AG04450 (cell line): Measurements from ENCODE around the gene DCUN1D3. TPM values are rescaled to one million over a fixed set of nuclear protein-coding genes. Genes with fewer than 3 reads are reported as not detected.

ENCODE experiments used
- CTCF ChIA-PET: fragments of 300-600, 350-600 bp; formaldehyde crosslinking; extraction: SDS; loops from one replicate; lab custom pipeline; 2022; ENCODE audit warnings: antibody characterized with exemption, inconsistent platforms; lab: Charles Lee
- POLR2A ChIA-PET: fragments of 350-600 bp; formaldehyde crosslinking; extraction: SDS; loops from one replicate; lab custom pipeline; 2021; ENCODE audit warnings: antibody characterized with exemption, inconsistent platforms; lab: Yijun Ruan, JAX
- DNase-seq: peaks from one replicate; pipeline ENCODE4 v3.0.0-alpha.2; 2011; ENCODE audit warnings: low read depth, low spot score
- H3K27ac ChIP-seq: one replicate; pipeline ENCODE4 v1.5.1; 2012; ENCODE audit warnings: low read depth, low read length, control low read depth
- H3K27me3 ChIP-seq: one replicate; pipeline ENCODE4 v1.6.0; 2012; ENCODE audit warnings: low read length; ENCODE audit not compliant: control insufficient read depth, insufficient read depth
- H3K4me3 ChIP-seq: 2 replicates; pipeline ENCODE4 v1.5.1; 2011; ENCODE audit warnings: mild to moderate bottlenecking, low read depth, low read length, control low read depth
- H3K9me3 ChIP-seq: 2 replicates; pipeline ENCODE4 v1.5.1; 2012; ENCODE audit warnings: low read length; ENCODE audit not compliant: control insufficient read depth, insufficient read depth
- polyA plus RNA-seq: library from polyadenylated mRNA; depleted of rRNA; stranded (reverse); fragments of >200 nt; gene quantifications from 2 replicates; pipeline ENCODE4 v1.2.3, GENCODE V29; 2011
- TF ChIP-seq, protein P1 (sequence below): IDR thresholded peaks from 2 replicates; pipeline ENCODE4 v1.5.1; 2011; ENCODE audit warnings: low read depth, low read length, control low read depth, inconsistent platforms

DCUN1D3 gene
- polyA plus RNA-seq, 1 experiment, result 11.3 TPM

DNA sequence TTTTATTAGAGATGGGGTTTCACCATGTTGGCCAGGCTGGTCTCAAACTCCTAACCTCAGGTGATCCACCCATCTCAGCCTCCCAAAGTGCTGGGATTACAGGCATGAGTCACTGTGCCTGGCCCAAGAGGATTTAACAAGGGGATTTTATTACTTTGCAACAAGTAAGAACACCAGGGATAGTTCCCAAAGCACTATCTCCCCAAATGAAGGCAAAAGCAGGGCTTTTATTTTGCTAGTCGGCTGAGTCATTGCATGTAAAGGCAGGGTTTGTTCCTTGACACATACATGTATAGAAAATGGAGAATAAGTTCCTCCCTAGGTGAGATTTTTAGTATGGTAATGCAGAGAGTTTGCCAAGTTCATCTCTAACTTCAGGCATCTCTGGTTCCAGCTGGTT lies 69.8 kb downstream of the DCUN1D3 start:
- CTCF ChIA-PET, result interaction anchor here (1.0 kb wide), 1 partner anchor 23 kb away, joined by 4 read pairs; no protein-coding TSS in a partner anchor
- no peak overlapping the region for H3K4me3 ChIP-seq
- no peaks in the 10 kb centered on the region for H3K9me3 ChIP-seq
- no peak overlapping the region for H3K27ac ChIP-seq
- POLR2A ChIA-PET, result no interaction called here
- TF ChIP-seq, protein P1, sequence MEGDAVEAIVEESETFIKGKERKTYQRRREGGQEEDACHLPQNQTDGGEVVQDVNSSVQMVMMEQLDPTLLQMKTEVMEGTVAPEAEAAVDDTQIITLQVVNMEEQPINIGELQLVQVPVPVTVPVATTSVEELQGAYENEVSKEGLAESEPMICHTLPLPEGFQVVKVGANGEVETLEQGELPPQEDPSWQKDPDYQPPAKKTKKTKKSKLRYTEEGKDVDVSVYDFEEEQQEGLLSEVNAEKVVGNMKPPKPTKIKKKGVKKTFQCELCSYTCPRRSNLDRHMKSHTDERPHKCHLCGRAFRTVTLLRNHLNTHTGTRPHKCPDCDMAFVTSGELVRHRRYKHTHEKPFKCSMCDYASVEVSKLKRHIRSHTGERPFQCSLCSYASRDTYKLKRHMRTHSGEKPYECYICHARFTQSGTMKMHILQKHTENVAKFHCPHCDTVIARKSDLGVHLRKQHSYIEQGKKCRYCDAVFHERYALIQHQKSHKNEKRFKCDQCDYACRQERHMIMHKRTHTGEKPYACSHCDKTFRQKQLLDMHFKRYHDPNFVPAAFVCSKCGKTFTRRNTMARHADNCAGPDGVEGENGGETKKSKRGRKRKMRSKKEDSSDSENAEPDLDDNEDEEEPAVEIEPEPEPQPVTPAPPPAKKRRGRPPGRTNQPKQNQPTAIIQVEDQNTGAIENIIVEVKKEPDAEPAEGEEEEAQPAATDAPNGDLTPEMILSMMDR, result no peak
- H3K27me3 ChIP-seq, result no peaks in the 10 kb centered on the region
- no peak for DNase-seq

- Histone ChIP-seq H3K27me3 (no peaks in the 10 kb centered on the region), H3K27ac (no peak overlapping the region), H3K9me3 (no peaks in the 10 kb centered on the region), H3K4me3 (no peak overlapping the region)
- ChIA-PET POLR2A (no interaction called here), CTCF (interaction anchor here (1.0 kb wide), 1 partner anchor 23 kb away, joined by 4 read pairs; no protein-coding TSS in a partner anchor)
- no peak for DNase-seq
- TF ChIP-seq, protein P1, result no peak
Observed at GRCh38 chr16:20829536-20829935, 70.6 kb downstream of the DCUN1D3 start.

GRCh38 chr16:20826039-20826566 lies 74.1 kb downstream of the DCUN1D3 start:
- Histone ChIP-seq H3K27ac (no peak overlapping the region), H3K9me3 (no peaks in the 10 kb centered on the region), H3K27me3 (no peaks in the 10 kb centered on the region), H3K4me3 (no peak overlapping the region)
- TF ChIP-seq, protein P1, result no peak
- ChIA-PET POLR2A (no interaction called here), CTCF (interaction anchor here (1.3 kb wide), 1 partner anchor 19 kb away, joined by 3 read pairs; no protein-coding TSS in a partner anchor)
- DNase-seq, result no peak

DNA sequence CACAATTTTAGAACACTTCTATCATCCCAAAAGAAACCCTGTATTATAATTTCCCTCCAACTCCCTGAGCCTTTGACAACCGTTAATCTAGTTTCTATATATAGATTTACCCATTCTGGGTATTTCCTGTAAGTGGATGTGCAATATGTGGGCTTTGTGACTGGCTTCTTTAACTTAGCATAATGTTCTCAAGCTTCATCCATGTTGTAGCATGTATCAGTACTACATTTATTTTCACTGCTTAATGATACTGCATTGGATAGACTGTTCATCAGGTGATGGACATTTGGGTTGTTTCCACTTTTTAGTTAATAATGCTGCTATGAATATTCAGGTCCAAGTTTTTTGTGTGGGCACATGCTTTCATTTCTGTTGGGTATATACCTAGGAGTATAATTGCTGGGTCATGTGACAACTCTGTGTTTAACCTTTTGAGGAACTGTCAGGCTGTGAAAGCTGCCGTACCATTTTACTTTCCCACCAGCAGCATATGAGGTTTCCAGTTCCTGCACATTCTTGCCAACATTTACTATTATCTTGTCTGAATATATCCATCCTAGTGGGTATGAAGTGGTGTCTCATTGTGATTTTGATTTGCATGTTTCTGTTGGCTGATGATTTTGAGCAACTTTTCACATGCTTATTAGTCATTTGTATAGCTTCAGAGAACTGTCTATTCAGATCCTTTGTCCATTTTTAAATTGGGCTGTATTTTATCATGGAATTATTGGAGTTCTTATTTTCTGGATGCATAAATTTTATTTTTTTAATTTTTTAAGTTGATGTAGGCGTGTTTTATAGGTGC lies 77.4 kb downstream of the DCUN1D3 start:
- Histone ChIP-seq H3K27ac (no peak overlapping the region), H3K9me3 (no peaks in the 10 kb centered on the region), H3K4me3 (no peak overlapping the region), H3K27me3 (no peaks in the 10 kb centered on the region)
- TF ChIP-seq, protein P1, result no peak
- ChIA-PET CTCF (no interaction called here), POLR2A (no interaction called here)
- DNase-seq, result no peak

DNA sequence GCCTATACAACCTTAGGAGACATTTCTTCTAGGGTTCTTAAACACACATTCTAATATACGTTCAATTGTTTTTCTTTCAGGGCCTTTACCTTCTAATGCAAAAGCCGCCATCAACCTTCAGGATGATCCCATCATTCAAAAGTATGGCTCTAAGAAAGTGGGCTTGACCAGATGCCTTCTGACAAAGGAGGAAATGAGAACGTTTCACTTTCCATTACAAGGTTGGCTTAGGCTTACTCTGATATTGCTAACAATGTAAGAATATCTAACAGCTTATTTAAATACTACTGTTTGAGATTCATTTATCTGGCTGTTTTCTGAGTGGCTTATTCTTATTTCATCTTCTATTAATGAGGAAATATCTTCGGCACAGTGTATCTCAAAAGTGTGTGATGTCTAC lies 78.5 kb downstream of the DCUN1D3 start:
- Histone ChIP-seq H3K27ac (no peak overlapping the region), H3K9me3 (no peaks in the 10 kb centered on the region), H3K27me3 (no peaks in the 10 kb centered on the region), H3K4me3 (no peak overlapping the region)
- POLR2A ChIA-PET, result no interaction called here
- CTCF ChIA-PET, result no interaction called here
- TF ChIP-seq, protein P1, result no peak
- DNase-seq, result no peak
